Transverse colon (tissue), 4 donors: ENCODE data around the gene ERC2. TPM values are rescaled to one million over a fixed set of nuclear protein-coding genes. Genes with fewer than 3 reads are reported as not detected.

Experiments used
- DNase-seq: peaks from one replicate; pipeline ENCODE4 v3.0.0-alpha.2; 2019
- H3K27ac ChIP-seq, 4 donors: fragments of 200-600 bp; sonication (generic); 2 replicates each; pipeline ENCODE4 v1.5.1; 2016 to 2018; ENCODE audit warnings: inconsistent platforms in 4 of 4
- H3K27me3 ChIP-seq: fragments of 200-600 bp; sonication (generic); 2 replicates; pipeline ENCODE4 v1.5.1; 2017; ENCODE audit warnings: inconsistent platforms
- H3K36me3 ChIP-seq, 4 donors: fragments of 200-600 bp; sonication (generic); 2 replicates each; pipeline ENCODE4 v1.5.1; 2017 to 2019; ENCODE audit warnings: inconsistent platforms in 4 of 4
- H3K4me1 ChIP-seq, 4 donors: fragments of 200-600 bp; sonication (generic); 2 replicates each; pipeline ENCODE4 v1.5.1; 2017 to 2020; ENCODE audit warnings: inconsistent platforms in 4 of 4
- H3K4me3 ChIP-seq, 4 donors: fragments of 200-600 bp; sonication (generic); 1 replicate in 1 of 4; 2 replicates in 3 of 4; pipeline versions ENCODE4 v1.5.1 to v1.6.1; 2017 to 2019; ENCODE audit warnings: inconsistent platforms in 4 of 4
- H3K9me3 ChIP-seq, 2 donors: fragments of 200-600 bp; sonication (generic); 2 replicates each; pipeline ENCODE4 v1.5.1; 2017 to 2019; ENCODE audit warnings: inconsistent platforms in 2 of 2
- CTCF ChIP-seq, 5 experiments: fragments of 200-600 bp in 3 of 5; fragments of 450-650 bp in 2 of 5; sonication (generic) in 3 of 5; IDR thresholded peaks; 1 replicate in 2 of 5; 2 replicates in 3 of 5; pipeline ENCODE4 v1.5.1; 2016 to 2017; ENCODE audit warnings: antibody characterized with exemption in 5 of 5, inconsistent platforms in 3 of 5, mild to moderate bottlenecking in 2 of 5, moderate library complexity in 1 of 5
- EP300 ChIP-seq: sonication (generic); formaldehyde crosslinking; IDR thresholded peaks from one replicate; pipeline ENCODE4 v1.6.1; 2017; ENCODE audit warnings: antibody characterized with exemption, low read depth
- POLR2A ChIP-seq: fragments of 450-650 bp; IDR thresholded peaks from one replicate; pipeline ENCODE4 v1.6.1; 2016; ENCODE audit warnings: antibody characterized with exemption, mild to moderate bottlenecking, moderate library complexity
- POLR2AphosphoS5 ChIP-seq, 3 donors: sonication (generic); formaldehyde crosslinking; IDR thresholded peaks; one replicate each; pipeline ENCODE4 v1.6.1; 2016; ENCODE audit warnings: antibody characterized with exemption in 3 of 3
- WGBS, 2 donors: methylation state at CpG; one replicate each; pipeline ENCODE4 v1.1.5; 2018; ENCODE audit warnings: low coverage in 1 of 2; 5-methylcytosine and 5-hydroxymethylcytosine counted together
- in situ Hi-C, 4 donors: fragments of 200-750 bp; cut with MboI; loops; one replicate each; pipeline versions ENCODE4 v1.15.0 to v1.15.1; 2017; ENCODE audit warnings: low sequenced_read_pairs in 3 of 4, low pct_ligation_motif_present in 1 of 4, low pct_unique_long_range_greater_than_20kb in 1 of 4
- intact Hi-C: fragments of 100-400 bp; cut with DNase I; formaldehyde crosslinking; loops from one replicate; pipeline ENCODE4 v1.15.1; 2023; ENCODE audit warnings: low total_unique reads
- total RNA-seq, 4 donors: library from RNA; depleted of rRNA; stranded (reverse); fragments of >200 nt; gene quantifications; one replicate each; pipeline ENCODE4 v1.1.0, GENCODE V29; 2016

ERC2 gene
- total RNA-seq, 4 donors from 2014 or later, result 0.41 to 1.3 TPM; not detected in 2

GRCh38 chr3:55797775-55798174 lies 670.5 kb downstream of the ERC2 start:
- intact Hi-C loops, result no loop called here
- 95 to 100% methylated on average over 1 of the region's 1 CpG for WGBS, 2 donors
- H3K9me3 ChIP-seq, result no peaks in the 10 kb centered on the region
- no peaks in the 10 kb centered on the region for H3K27me3 ChIP-seq
- no peaks in the 10 kb centered on the region for H3K4me1 ChIP-seq
- no peak overlapping the region for H3K27ac ChIP-seq
- H3K36me3 ChIP-seq, result no peaks in the 10 kb centered on the region
- DNase-seq, result no peak
- in situ Hi-C loops, result no loop called here
- no peak overlapping the region for H3K4me3 ChIP-seq
- TF ChIP-seq EP300 (no peak), POLR2A (no peak), POLR2AphosphoS5 (IDR thresholded peaks at IDR 0.05) (no peak), CTCF (IDR thresholded peaks at IDR 0.05) (no peak)

- WGBS, 2 donors, result 81% methylated on average over 1 of the region's 1 CpG; no CpG with 5 or more reads in 1 of the 2 donors
- no peak overlapping the region for H3K4me3 ChIP-seq
- in situ Hi-C loops (no loop called here), intact Hi-C loops (no loop called here)
- no peaks in the 10 kb centered on the region for H3K27me3 ChIP-seq
- H3K27ac ChIP-seq, result no peak overlapping the region
- no peak for DNase-seq
- no peak for TF ChIP-seq POLR2A
- TF ChIP-seq EP300, result no peak
- TF ChIP-seq POLR2AphosphoS5 (IDR thresholded peaks at IDR 0.05), result no peak
- TF ChIP-seq CTCF (IDR thresholded peaks at IDR 0.05), result no peak
- no peaks in the 10 kb centered on the region for H3K4me1 ChIP-seq
- H3K36me3 ChIP-seq, result no peaks in the 10 kb centered on the region
- no peaks in the 10 kb centered on the region for H3K9me3 ChIP-seq
Measured at GRCh38 chr3:55797084-55797483, 671.2 kb downstream of the ERC2 start.

GRCh38 chr3:55796533-55796932 lies 671.7 kb downstream of the ERC2 start:
- Histone ChIP-seq H3K9me3 (no peaks in the 10 kb centered on the region), H3K27me3 (no peaks in the 10 kb centered on the region), H3K27ac (no peak overlapping the region), H3K4me3 (no peak overlapping the region), H3K4me1 (no peaks in the 10 kb centered on the region), H3K36me3 (no peaks in the 10 kb centered on the region)
- in situ Hi-C loops, result no loop called here
- no peak for DNase-seq
- no peak for TF ChIP-seq POLR2AphosphoS5 (IDR thresholded peaks at IDR 0.05)
- TF ChIP-seq POLR2A, result no peak
- no peak for TF ChIP-seq EP300
- no peak for TF ChIP-seq CTCF (IDR thresholded peaks at IDR 0.05)
- WGBS, 2 donors, result 68 to 71% methylated on average over 3 to 5 of the region's 5 CpGs
- intact Hi-C loops, result no loop called here

GRCh38 chr3:55795746-55796145 lies 672.5 kb downstream of the ERC2 start:
- no peaks in the 10 kb centered on the region for H3K36me3 ChIP-seq
- 88% methylated on average over 1 of the region's 1 CpG; no CpG with 5 or more reads in 1 of the 2 donors for whole genome bisulfite sequencing, 2 donors
- intact Hi-C loops, result no loop called here

More at GRCh38 chr3:55795746-55796145, 672.5 kb downstream of the ERC2 start:
- TF ChIP-seq CTCF (IDR thresholded peaks at IDR 0.05) (no peak), POLR2AphosphoS5 (IDR thresholded peaks at IDR 0.05) (no peak), POLR2A (no peak), EP300 (no peak)
- H3K4me1 ChIP-seq, result no peaks in the 10 kb centered on the region
- H3K4me3 ChIP-seq, result no peak overlapping the region
- in situ Hi-C loops, result no loop called here
- H3K9me3 ChIP-seq, result no peaks in the 10 kb centered on the region
- no peak overlapping the region for H3K27ac ChIP-seq
- DNase-seq, result no peak
- H3K27me3 ChIP-seq, result no peaks in the 10 kb centered on the region
